K562 (cell line): ENCODE data around the gene MCM3. TPM values are rescaled to one million over a fixed set of nuclear protein-coding genes. Genes with fewer than 3 reads are reported as not detected.

Source experiments
- ATAC-seq: fragments of 200-7000 bp; cut with Tn5 transposase; 3 replicates; pipeline ENCODE4 v1.9.1; 2020; ENCODE audit warnings: moderate library complexity
- BruUV-seq: library from RNA; stranded (reverse); fragments of 400-500 nt; replicated peaks from 2 replicates; lab custom pipeline; 2021; lab: Mats Ljungman, UMichigan
- CTCF ChIA-PET: fragments of 300-600 bp; formaldehyde crosslinking; extraction: SDS; loops from one replicate; lab custom pipeline; 2021; ENCODE audit warnings: low intra/inter-chr PET ratio; lab: Yijun Ruan, JAX
- POLR2A ChIA-PET: fragments of 300-600, 350-650 bp; sonication (Branson Sonifier 250); formaldehyde crosslinking; extraction: SDS; loops from one replicate; lab custom pipeline; 2021; ENCODE audit warnings: antibody characterized with exemption, inconsistent platforms; lab: Yijun Ruan, JAX
- DNase-seq, 4 experiments: peaks; one replicate each; pipeline versions ENCODE4 v3.0.0 to v3.0.0-alpha.2; 2011 to 2018; ENCODE audit warnings: low spot score in 3 of 4, mixed read lengths in 3 of 4; ENCODE audit errors: extremely low read depth in 1 of 4
- FAIRE-seq: peaks from 2 replicates; lab custom pipeline; 2011; peaks lifted over from hg19 to GRCh38; lab: Jason Lieb, UNC
- H2AFZ ChIP-seq: 2 replicates; pipeline ENCODE4 v1.6.0; 2011; ENCODE audit warnings: low read depth, low read length, control low read depth, inconsistent platforms
- H3K27ac ChIP-seq: fragments of 200-600 bp; 3 replicates; pipeline ENCODE4 v1.8.0; 2011; ENCODE audit warnings: low read depth, mild to moderate bottlenecking, control low read depth, inconsistent platforms, low read length, moderate library complexity, mixed read lengths; ENCODE audit errors: extremely low read depth
- H3K27me3 ChIP-seq, 2 experiments: fragments of 300-600 bp in 1 of 2; 2 replicates in 1 of 2; 3 replicates in 1 of 2; pipeline versions ENCODE4 v1.6.0 to v1.8.0; 2011; ENCODE audit warnings: inconsistent platforms in 2 of 2, low read length in 2 of 2, mild to moderate bottlenecking in 1 of 2, mixed read lengths in 1 of 2, moderate library complexity in 1 of 2; ENCODE audit not compliant: control insufficient read depth in 2 of 2, insufficient read depth in 2 of 2
- H3K36me3 ChIP-seq: fragments of 300-600 bp; 3 replicates; pipeline ENCODE4 v1.8.0; 2011; ENCODE audit warnings: mild to moderate bottlenecking, low read length, inconsistent platforms; ENCODE audit not compliant: control insufficient read depth, insufficient read depth
- H3K4me1 ChIP-seq, 2 experiments: fragments of 200-600 bp in 1 of 2; replicated peaks in 1 of 2; 2 replicates in 1 of 2; 3 replicates in 1 of 2; pipeline versions ENCODE4 v1.5.1 to v1.8.0; 2011; ENCODE audit warnings: inconsistent platforms in 2 of 2, low read length in 2 of 2, mild to moderate bottlenecking in 1 of 2, mixed read lengths in 1 of 2, moderate library complexity in 1 of 2; ENCODE audit not compliant: control insufficient read depth in 2 of 2, insufficient read depth in 2 of 2
- H3K4me2 ChIP-seq: 2 replicates; pipeline ENCODE4 v1.6.1; 2011; ENCODE audit warnings: low read length, control low read depth, inconsistent platforms, mixed read lengths; ENCODE audit not compliant: insufficient read depth
- H3K4me3 ChIP-seq: fragments of 200-600 bp; sonication (generic), shearing (Covaris generic); 2 replicates; pipeline ENCODE4 v1.5.1; 2016; ENCODE audit warnings: control low read depth, inconsistent platforms
- H3K79me2 ChIP-seq: fragments of 200-600 bp; 3 replicates; pipeline ENCODE4 v1.8.0; 2011; ENCODE audit warnings: low read length, inconsistent platforms; ENCODE audit not compliant: control insufficient read depth, insufficient read depth
- H3K9ac ChIP-seq, 2 experiments: 2 replicates each; pipeline versions ENCODE4 v1.6.0 to v1.6.1; 2011; ENCODE audit warnings: low read depth in 2 of 2, low read length in 2 of 2, control low read depth in 1 of 2, inconsistent platforms in 1 of 2, mild to moderate bottlenecking in 1 of 2, mixed read lengths in 1 of 2; ENCODE audit not compliant: insufficient read depth in 1 of 2
- H3K9me1 ChIP-seq: one replicate; pipeline ENCODE4 v1.6.0; 2011; ENCODE audit warnings: inconsistent platforms, mild to moderate bottlenecking, low read length, moderate library complexity; ENCODE audit not compliant: control insufficient read depth, insufficient read depth
- H3K9me3 ChIP-seq: replicated peaks from 2 replicates; pipeline ENCODE4 v1.5.1; 2011; ENCODE audit warnings: low read depth, low read length, inconsistent platforms; ENCODE audit not compliant: control insufficient read depth, insufficient read depth
- H4K20me1 ChIP-seq: replicated peaks from 2 replicates; pipeline ENCODE4 v1.6.1; 2011; ENCODE audit warnings: low read length, inconsistent platforms, mixed read lengths; ENCODE audit not compliant: control insufficient read depth, insufficient read depth
- CBFB ChIP-seq: sonication (generic); formaldehyde crosslinking; IDR thresholded peaks from 2 replicates; pipeline ENCODE4 v1.4.0; 2020; ENCODE audit warnings: mild to moderate bottlenecking, missing genetic modification reagents
- JUND ChIP-seq, 2 experiments: IDR thresholded peaks; 2 replicates in 1 of 2; 3 replicates in 1 of 2; pipeline ENCODE4 v1.6.1; 2011; ENCODE audit warnings: borderline replicate concordance in 2 of 2, low read depth in 2 of 2, low read length in 2 of 2, improper control_type of control experiment in 1 of 2, missing biosample characterization in 1 of 2, missing genetic modification characterization in 1 of 2, missing genetic modification reagents in 1 of 2
- NR4A1 ChIP-seq, 2 experiments: fragments of 250-450 bp in 1 of 2; fragments of 450-650 bp in 1 of 2; sonication (Bioruptor Pico) in 1 of 2; IDR thresholded peaks; 2 replicates each; pipeline versions ENCODE4 v1.4.0 to v1.6.1; 2016 to 2020; ENCODE audit warnings: mild to moderate bottlenecking in 2 of 2, missing compliant biosample characterization in 1 of 2, missing genetic modification characterization in 1 of 2, moderate library complexity in 1 of 2
- PRPF4 ChIP-seq: fragments of 200-400 bp; formaldehyde crosslinking; IDR thresholded peaks from one replicate; pipeline ENCODE4 v1.6.1; 2017; ENCODE audit warnings: low read length, low read depth, mild to moderate bottlenecking; ENCODE audit not compliant: insufficient read depth, poor library complexity, severe bottlenecking
- SMAD3 ChIP-seq: fragments of 450-650 bp; formaldehyde crosslinking; conservative IDR thresholded peaks from 2 replicates; pipeline ENCODE4 v1.4.0; 2020; ENCODE audit warnings: mild to moderate bottlenecking
- SNAPC5 ChIP-seq: fragments of 250-450 bp; sonication (Bioruptor Pico); IDR thresholded peaks from 2 replicates; pipeline ENCODE4 v1.8.0; 2021; ENCODE audit warnings: moderate library complexity, mild to moderate bottlenecking, inconsistent platforms
- SP1 ChIP-seq: sonication (generic); formaldehyde crosslinking; IDR thresholded peaks from 2 replicates; pipeline ENCODE4 v1.8.1; 2022; ENCODE audit warnings: mild to moderate bottlenecking, missing genetic modification reagents
- ZNF507 ChIP-seq: conservative IDR thresholded peaks from 2 replicates; pipeline ENCODE4 v1.6.1; 2017; ENCODE audit warnings: missing genetic modification characterization, missing compliant biosample characterization
- ZNF584 ChIP-seq: fragments of 200-800 bp; sonication (Bioruptor generic); IDR thresholded peaks from 2 replicates; pipeline ENCODE4 v1.6.1; 2016; ENCODE audit warnings: low read depth, mild to moderate bottlenecking, missing genetic modification characterization, missing compliant biosample characterization
- ZNF766 ChIP-seq: fragments of 200-800 bp; sonication (Bioruptor generic); conservative IDR thresholded peaks from 2 replicates; pipeline ENCODE4 v1.6.1; 2016; ENCODE audit warnings: missing genetic modification characterization, missing compliant biosample characterization
- ZNF780A ChIP-seq: fragments of 250-450 bp; sonication (Bioruptor Pico); IDR thresholded peaks from 2 replicates; pipeline ENCODE4 v1.5.0; 2021; ENCODE audit warnings: mild to moderate bottlenecking
- in situ Hi-C: fragments of 300-500 bp; cut with MboI; formaldehyde crosslinking; loops from 4 replicates; pipeline ENCODE4 v1.15.0; 2018; ENCODE audit warnings: inconsistent platforms, mixed read lengths
- intact Hi-C: fragments of 100-400 bp; cut with micrococcal nuclease; formaldehyde crosslinking; loops from 2 replicates; pipeline ENCODE4 v1.14.2; 2022
- polyA plus RNA-seq, 8 experiments: library from polyadenylated mRNA; depleted of rRNA in 4 of 8; stranded (reverse) in 5 of 8; unstranded in 3 of 8; fragments of >200 nt; fragmentation: Nextera tagmentation in 2 of 8; fragmentation: Illumina TruSeq in 1 of 8; extraction: Ambion mirVana in 2 of 8; extraction: Trizol in 1 of 8; gene quantifications; 2 replicates each; pipeline versions ENCODE4 v1.2.1 to v1.2.3, GENCODE V29; 2011 to 2014; ENCODE audit warnings: inconsistent platforms in 1 of 8, missing spikeins in 1 of 8
- total RNA-seq, 7 experiments: library from RNA; depleted of rRNA in 6 of 7; stranded (reverse); fragments of >200 nt in 6 of 7; fragmentation: Illumina TruSeq in 2 of 7; extraction: Trizol in 2 of 7; gene quantifications; 2 replicates each; pipeline versions ENCODE4 v1.2.1 to v1.2.3, GENCODE V29; 2011 to 2021; ENCODE audit warnings: low replicate concordance in 1 of 7
- TF ChIP-seq, protein P1 (sequence below): fragments of 450-650 bp; IDR thresholded peaks from 2 replicates; pipeline ENCODE4 v1.6.1; 2018; ENCODE audit not compliant: partially characterized antibody
- TF ChIP-seq, protein P2 (sequence below): fragments of 450-650 bp; IDR thresholded peaks from 2 replicates; pipeline ENCODE4 v1.6.1; 2017; ENCODE audit warnings: mild to moderate bottlenecking, moderate library complexity
- TF ChIP-seq, protein P3 (sequence below): fragments of 250-450 bp; sonication (Bioruptor Pico); IDR thresholded peaks from 2 replicates; pipeline ENCODE4 v1.4.0; 2020

MCM3 gene
- total and polyA plus RNA-seq, 9 of the 15 experiments (the other 6 are each of a cell fraction or from before 2014, with no cell fraction given): 76.1 to 270 (median 250) TPM

GRCh38 chr6:52215787-52216186, 68.8 kb downstream of the MCM3 start:
- no peak overlapping the region for H3K27ac ChIP-seq
- FAIRE-seq (no peak), ATAC-seq (no peak), DNase-seq (no peak)
- H3K4me3 ChIP-seq: no peak overlapping the region
- no peaks in the 10 kb centered on the region for H3K9me3 ChIP-seq
- no peak overlapping the region for H3K4me2 ChIP-seq
- no peaks in the 10 kb centered on the region for H3K79me2 ChIP-seq
- POLR2A ChIA-PET: no interaction called here
- H3K36me3 ChIP-seq: no peaks in the 10 kb centered on the region
- H3K9me1 ChIP-seq: no peaks in the 10 kb centered on the region
- intact Hi-C loops (no loop called here), in situ Hi-C loops (no loop called here)
- no peak overlapping the region for H2AFZ ChIP-seq
- no peaks in the 10 kb centered on the region for H4K20me1 ChIP-seq
- 0 out of 5 replicates have a peak, but pooled peaks cover 0 to 5% of the 10 kb centered on the region in 2 experiments for H3K27me3 ChIP-seq
- H3K9ac ChIP-seq: no peak overlapping the region
- no TSS peak for BruUV-seq
- CTCF ChIA-PET: no interaction called here
- H3K4me1 ChIP-seq: no peaks in the 10 kb centered on the region
- TF ChIP-seq ZNF507 (tag): no peak
- TF ChIP-seq, protein P1, sequence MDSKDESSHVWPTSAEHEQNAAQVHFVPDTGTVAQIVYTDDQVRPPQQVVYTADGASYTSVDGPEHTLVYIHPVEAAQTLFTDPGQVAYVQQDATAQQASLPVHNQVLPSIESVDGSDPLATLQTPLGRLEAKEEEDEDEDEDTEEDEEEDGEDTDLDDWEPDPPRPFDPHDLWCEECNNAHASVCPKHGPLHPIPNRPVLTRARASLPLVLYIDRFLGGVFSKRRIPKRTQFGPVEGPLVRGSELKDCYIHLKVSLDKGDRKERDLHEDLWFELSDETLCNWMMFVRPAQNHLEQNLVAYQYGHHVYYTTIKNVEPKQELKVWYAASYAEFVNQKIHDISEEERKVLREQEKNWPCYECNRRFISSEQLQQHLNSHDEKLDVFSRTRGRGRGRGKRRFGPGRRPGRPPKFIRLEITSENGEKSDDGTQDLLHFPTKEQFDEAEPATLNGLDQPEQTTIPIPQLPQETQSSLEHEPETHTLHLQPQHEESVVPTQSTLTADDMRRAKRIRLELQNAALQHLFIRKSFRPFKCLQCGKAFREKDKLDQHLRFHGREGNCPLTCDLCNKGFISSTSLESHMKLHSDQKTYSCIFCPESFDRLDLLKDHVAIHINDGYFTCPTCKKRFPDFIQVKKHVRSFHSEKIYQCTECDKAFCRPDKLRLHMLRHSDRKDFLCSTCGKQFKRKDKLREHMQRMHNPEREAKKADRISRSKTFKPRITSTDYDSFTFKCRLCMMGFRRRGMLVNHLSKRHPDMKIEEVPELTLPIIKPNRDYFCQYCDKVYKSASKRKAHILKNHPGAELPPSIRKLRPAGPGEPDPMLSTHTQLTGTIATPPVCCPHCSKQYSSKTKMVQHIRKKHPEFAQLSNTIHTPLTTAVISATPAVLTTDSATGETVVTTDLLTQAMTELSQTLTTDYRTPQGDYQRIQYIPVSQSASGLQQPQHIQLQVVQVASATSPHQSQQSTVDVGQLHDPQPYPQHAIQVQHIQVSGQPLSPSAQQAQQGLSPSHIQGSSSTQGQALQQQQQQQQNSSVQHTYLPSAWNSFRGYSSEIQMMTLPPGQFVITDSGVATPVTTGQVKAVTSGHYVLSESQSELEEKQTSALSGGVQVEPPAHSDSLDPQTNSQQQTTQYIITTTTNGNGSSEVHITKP: no peak
- no peak for TF ChIP-seq PRPF4
- TF ChIP-seq SMAD3 (CRISPR knock-in tag): no peak
- TF ChIP-seq ZNF780A (CRISPR knock-in tag): no peak
- TF ChIP-seq ZNF766 (CRISPR knock-in tag): no peak
- no peak for TF ChIP-seq SP1 (CRISPR knock-in tag)
- no peak for TF ChIP-seq ZNF584
- no peak for TF ChIP-seq NR4A1 (CRISPR knock-in tag; IDR thresholded peaks at IDR 0.05)
- no peak for TF ChIP-seq NR4A1 (tag; IDR thresholded peaks at IDR 0.05)
- TF ChIP-seq, protein P2, sequence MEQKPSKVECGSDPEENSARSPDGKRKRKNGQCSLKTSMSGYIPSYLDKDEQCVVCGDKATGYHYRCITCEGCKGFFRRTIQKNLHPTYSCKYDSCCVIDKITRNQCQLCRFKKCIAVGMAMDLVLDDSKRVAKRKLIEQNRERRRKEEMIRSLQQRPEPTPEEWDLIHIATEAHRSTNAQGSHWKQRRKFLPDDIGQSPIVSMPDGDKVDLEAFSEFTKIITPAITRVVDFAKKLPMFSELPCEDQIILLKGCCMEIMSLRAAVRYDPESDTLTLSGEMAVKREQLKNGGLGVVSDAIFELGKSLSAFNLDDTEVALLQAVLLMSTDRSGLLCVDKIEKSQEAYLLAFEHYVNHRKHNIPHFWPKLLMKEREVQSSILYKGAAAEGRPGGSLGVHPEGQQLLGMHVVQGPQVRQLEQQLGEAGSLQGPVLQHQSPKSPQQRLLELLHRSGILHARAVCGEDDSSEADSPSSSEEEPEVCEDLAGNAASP: no peak
- no peak for TF ChIP-seq JUND (IDR thresholded peaks at IDR 0.05; ENCODE audit: borderline replicate concordance, low read depth, low read length)
- no peak for TF ChIP-seq JUND (tag; IDR thresholded peaks at IDR 0.05; ENCODE audit: borderline replicate concordance, low read depth, low read length)
- no peak for TF ChIP-seq CBFB
- no peak for TF ChIP-seq SNAPC5 (CRISPR knock-in tag)
- TF ChIP-seq, protein P3, sequence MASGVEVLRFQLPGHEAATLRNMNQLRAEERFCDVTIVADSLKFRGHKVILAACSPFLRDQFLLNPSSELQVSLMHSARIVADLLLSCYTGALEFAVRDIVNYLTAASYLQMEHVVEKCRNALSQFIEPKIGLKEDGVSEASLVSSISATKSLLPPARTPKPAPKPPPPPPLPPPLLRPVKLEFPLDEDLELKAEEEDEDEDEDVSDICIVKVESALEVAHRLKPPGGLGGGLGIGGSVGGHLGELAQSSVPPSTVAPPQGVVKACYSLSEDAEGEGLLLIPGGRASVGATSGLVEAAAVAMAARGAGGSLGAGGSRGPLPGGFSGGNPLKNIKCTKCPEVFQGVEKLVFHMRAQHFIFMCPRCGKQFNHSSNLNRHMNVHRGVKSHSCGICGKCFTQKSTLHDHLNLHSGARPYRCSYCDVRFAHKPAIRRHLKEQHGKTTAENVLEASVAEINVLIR (CRISPR knock-in tag): no peak
